ENCODE results near the gene VIPR2.
A peak's percentile ranks its signal among the peaks of the same experiment; 100 is the strongest.
"Not testable (repeated sequence)": the region's sequence is repeated elsewhere in the genome, so short reads cannot be mapped to it uniquely, and the experiment has no call there.

The VIPR2 gene

DNA sequence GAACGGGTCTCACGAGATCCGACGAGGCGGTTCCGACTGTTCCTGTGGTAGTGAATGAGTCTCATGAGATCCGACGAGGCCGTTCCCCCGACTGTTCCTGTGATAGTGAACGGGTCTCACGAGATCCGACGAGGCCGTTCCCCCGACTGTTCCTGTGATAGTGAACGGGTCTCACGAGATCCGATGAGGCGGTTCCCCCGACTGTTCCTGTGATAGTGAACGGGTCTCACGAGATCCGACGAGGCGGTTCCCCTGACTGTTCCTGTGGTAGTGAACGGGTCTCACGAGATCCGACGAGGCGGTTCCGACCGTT, 43.6 kb downstream of the VIPR2 start:
- H3K36me3 Mint-ChIP-seq (ENCODE audit: low read depth); H3K27ac Mint-ChIP-seq; DNase-seq; H3K4me1 Mint-ChIP-seq; H3K9me3 Mint-ChIP-seq; ATAC-seq; H3K27me3 Mint-ChIP-seq; H3K4me3 Mint-ChIP-seq: not testable (repeated sequence)

DNA sequence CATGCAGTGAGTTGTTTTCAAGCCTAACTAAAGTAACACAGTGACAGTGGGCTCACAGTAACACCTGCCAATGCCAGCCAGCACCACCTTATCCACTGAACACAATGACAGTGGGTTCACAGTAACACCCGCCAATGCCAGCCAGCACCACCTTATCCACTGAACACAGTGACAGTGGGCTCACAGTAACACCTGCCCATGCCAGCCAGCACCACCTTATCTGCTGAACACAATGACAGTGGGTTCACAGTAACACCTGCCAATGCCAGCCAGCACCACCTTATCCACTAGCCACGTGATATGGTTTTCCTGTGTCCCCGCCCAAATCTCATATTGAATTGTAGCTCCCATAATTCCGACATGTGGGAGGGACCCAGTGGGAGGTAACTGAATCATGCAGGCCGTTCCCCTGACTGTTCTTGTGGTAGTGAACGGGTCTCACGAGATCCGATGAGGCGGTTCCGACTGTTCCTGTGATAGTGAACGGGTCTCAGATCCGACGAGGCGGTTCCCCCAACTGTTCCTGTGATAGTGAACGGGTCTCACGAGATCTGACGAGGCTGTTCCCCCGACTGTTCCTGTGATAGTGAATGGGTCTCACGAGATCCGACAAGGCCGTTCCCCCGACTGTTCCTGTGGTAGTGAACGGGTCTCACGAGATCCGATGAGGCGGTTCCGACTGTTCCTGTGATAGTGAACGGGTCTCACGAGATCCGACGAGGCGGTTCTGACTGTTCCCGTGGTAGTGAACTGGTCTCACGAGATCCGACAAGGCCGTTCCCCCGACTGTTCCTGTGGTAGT, 44.2 kb downstream of the VIPR2 start:
- not testable (repeated sequence) for H3K27ac Mint-ChIP-seq, ATAC-seq, H3K4me1 Mint-ChIP-seq

DNA sequence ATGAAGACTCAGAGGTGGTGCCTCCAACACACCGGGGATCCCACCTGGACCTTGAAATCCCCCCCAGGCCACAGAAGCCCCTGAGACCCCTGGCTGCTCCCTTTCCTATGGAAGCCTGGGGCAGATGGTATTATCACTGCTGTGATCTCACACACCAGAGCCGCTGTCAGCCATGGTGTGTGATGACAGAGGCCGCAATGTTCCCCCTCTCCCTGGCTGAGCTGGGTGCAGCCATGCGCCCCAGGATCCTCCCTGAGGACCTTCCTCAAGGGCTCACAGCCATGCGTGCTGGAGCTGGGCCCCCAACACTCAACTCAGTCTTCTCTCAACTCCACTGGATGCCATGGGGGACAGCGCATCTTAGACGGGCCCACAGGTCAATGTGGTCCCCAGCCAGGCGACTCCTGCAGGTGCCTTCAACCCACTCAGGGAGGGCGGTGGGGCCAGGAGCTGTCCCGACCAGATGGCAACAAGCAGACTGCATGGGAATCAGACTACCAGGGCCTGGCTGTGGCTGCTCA, 44.9 kb downstream of the VIPR2 start:
- H3K4me3 Mint-ChIP-seq = no peak overlapping the region
- no peaks in the 10 kb centered on the region for H3K27me3 Mint-ChIP-seq
- DNase-seq = no peak
- no peaks in the 10 kb centered on the region for H3K9me3 Mint-ChIP-seq
- H3K36me3 Mint-ChIP-seq (ENCODE audit: low read depth) = no peaks in the 10 kb centered on the region
- no peak for ATAC-seq
- no peak overlapping the region for H3K27ac Mint-ChIP-seq
- no peaks in the 10 kb centered on the region for H3K4me1 Mint-ChIP-seq

More for the DNA sequence above, 44.2 kb downstream of the VIPR2 start:
- H3K27me3 Mint-ChIP-seq; H3K9me3 Mint-ChIP-seq; DNase-seq; H3K36me3 Mint-ChIP-seq (ENCODE audit: low read depth); H3K4me3 Mint-ChIP-seq: not testable (repeated sequence)

DNA sequence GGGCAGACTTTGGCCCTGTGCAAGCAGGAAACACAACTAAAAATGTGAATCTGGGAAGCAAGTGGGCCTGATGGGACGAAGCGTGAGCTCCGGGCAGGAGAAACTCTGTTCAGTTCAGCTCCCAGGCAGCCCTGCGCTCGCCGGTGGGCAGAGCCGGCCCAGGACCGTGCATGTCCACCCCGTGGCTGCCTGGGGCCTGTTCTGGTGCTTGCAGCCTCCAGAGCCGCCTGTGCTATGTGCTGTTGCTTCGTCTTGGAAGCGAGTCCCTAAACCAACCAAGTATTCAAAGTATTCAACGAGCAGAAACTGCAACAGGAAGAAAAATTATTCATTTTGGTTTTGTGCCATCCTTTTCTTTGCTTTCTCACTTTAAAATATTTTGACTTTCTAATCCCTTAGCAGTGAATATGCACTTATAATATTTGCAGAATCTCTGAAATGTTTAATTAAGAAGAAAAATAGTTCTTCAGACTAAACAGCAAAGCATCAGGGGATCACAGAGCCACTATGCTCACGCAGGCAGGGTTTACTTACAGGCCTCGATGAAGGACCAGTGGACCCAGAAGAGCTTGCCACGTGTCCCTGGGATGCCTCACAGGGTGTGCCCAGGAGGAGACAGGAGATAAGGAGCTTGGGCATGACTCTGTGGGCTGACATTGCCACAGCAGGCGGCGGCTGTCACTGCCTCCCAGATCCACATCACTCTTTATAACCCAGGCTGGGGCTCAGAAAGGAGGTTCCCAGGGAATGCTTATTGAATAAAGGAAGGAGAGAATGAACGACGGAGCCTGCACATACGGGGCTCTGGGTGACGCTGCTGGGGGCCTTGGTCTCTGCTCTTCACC, 45.6 kb downstream of the VIPR2 start:
- no peaks in the 10 kb centered on the region for H3K4me1 Mint-ChIP-seq
- no peaks in the 10 kb centered on the region for H3K36me3 Mint-ChIP-seq (ENCODE audit: low read depth)
- H3K9me3 Mint-ChIP-seq = no peaks in the 10 kb centered on the region
- H3K4me3 Mint-ChIP-seq = no peak overlapping the region
- no peak for ATAC-seq
- no peak overlapping the region for H3K27ac Mint-ChIP-seq
- H3K27me3 Mint-ChIP-seq = no peaks in the 10 kb centered on the region
- no peak for DNase-seq

- Mint-ChIP-seq H3K4me3 (no peak overlapping the region), H3K27me3 (no peaks in the 10 kb centered on the region), H3K27ac (no peak overlapping the region), H3K36me3 (ENCODE audit: low read depth) (no peaks in the 10 kb centered on the region), H3K4me1 (no peaks in the 10 kb centered on the region), H3K9me3 (no peaks in the 10 kb centered on the region)
- DNase-seq (no peak), ATAC-seq (no peak)
These were observed 46.3 kb downstream of the VIPR2 start for GRCh38 chr7:159098424-159098786.

DNA sequence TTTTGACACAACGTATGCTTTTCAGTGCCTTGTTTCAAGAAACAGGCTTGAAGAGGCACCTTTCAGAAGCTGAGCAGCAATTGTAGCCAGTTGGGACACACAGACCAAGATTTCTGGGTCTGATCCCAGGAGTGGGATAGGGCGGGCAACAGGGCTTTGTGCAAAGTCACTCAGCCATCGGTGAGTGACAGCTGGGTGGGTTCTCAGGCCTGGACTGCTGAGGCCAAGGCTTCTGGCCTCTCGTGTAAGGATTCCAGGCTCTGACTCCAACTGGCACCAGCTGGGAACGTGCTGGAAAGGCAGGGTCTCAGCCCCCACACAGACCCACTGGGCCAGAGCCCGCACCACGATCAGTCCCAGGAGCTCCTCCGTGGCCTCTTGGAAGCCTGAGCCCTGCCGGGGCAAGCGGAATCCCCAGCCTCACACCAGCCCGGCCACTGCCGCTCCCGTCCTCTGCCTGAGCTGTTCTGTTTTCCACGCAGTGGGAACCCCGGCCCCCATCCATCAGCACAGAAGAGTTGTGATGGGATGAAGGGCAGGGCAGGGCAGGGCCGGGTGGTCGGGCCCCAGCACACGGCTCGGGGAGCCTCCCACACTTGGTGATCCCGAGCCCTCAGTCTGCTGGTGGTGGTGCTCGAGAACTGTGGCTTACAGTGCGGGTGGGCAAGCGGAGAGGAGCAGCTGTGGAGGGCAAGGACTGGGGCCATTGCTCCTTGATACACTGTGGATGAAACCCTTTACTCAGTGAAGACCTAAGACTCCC, 46.8 kb downstream of the VIPR2 start:
- no peak for ATAC-seq
- Mint-ChIP-seq H3K4me1 (no peaks in the 10 kb centered on the region), H3K27me3 (no peaks in the 10 kb centered on the region), H3K4me3 (no peak overlapping the region), H3K9me3 (no peaks in the 10 kb centered on the region), H3K36me3 (ENCODE audit: low read depth) (no peaks in the 10 kb centered on the region), H3K27ac (no peak overlapping the region)
- DNase-seq = no peak

DNA sequence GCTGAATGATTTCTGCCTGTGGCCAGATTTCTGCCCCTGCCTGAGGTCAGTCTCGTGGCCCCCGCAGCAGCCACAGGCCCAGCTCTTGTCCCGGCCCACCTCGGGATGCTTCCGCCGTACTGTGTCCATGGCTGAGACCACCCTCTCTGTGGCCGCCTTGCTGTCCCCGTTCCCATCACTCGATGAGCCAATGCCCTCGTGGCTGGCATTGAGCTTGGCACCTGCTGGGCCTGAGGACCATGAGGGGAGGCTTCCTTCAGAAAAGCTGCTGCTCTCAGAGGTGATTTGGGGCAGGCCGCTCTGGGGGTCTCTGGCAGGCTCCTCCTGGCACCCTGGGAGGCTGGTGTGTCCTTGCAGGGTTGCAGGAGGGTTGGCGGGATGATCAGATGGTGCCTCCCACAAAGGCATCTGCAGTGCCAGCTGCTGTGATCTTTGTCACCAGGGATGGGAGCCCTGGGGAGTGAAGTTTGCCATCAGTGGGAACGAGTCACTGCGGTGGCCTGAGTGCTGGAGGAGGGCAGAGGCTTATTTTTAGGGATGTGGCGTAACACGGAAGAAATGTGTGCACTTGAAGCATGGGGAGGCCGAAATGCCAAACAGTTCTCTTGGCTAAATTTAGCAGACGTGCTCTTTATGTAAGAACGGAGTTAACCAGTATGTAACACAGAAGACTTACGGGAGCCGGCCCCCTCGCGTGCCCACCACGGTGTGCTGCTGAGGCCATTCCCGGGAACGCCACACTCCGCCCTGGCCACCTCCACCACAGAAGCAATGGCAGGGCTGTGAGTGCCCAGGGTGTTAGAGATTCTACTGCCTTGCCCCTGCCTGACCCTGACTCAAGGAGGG, 47.7 kb downstream of the VIPR2 start:
- H3K27me3 Mint-ChIP-seq = no peaks in the 10 kb centered on the region
- H3K36me3 Mint-ChIP-seq (ENCODE audit: low read depth) = no peaks in the 10 kb centered on the region
- DNase-seq (no peak), ATAC-seq (no peak)
- H3K27ac Mint-ChIP-seq = no peak overlapping the region
- H3K4me3 Mint-ChIP-seq = no peak overlapping the region
- H3K4me1 Mint-ChIP-seq = no peaks in the 10 kb centered on the region
- H3K9me3 Mint-ChIP-seq = no peaks in the 10 kb centered on the region

DNA sequence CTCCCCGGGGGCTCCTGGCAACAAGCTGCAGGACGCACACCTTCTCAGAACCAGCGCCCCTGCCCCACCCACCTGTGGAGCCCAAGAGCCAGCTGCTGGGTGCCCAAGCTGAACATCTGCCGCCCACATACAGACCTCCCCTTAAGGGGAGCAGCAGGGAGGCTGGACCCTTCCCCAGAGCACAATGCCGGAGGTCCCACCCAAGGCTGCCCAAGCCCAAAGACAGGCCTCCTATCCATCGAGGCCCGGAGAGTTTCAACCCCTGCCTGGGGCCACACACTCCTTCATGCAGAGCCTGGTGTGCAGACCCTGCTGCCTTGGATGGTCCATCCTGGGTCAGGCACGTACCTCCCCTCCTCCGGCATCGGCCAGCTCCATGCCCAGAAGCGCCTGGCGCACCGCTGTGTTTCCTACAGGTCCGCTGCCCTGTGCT, 48.7 kb downstream of the VIPR2 start:
- Mint-ChIP-seq H3K9me3 (no peaks in the 10 kb centered on the region), H3K27ac (no peak overlapping the region), H3K36me3 (ENCODE audit: low read depth) (no peaks in the 10 kb centered on the region), H3K4me1 (no peaks in the 10 kb centered on the region), H3K4me3 (no peak overlapping the region), H3K27me3 (no peaks in the 10 kb centered on the region)
- DNase-seq = no peak
- ATAC-seq = peak; percentile 16

DNA sequence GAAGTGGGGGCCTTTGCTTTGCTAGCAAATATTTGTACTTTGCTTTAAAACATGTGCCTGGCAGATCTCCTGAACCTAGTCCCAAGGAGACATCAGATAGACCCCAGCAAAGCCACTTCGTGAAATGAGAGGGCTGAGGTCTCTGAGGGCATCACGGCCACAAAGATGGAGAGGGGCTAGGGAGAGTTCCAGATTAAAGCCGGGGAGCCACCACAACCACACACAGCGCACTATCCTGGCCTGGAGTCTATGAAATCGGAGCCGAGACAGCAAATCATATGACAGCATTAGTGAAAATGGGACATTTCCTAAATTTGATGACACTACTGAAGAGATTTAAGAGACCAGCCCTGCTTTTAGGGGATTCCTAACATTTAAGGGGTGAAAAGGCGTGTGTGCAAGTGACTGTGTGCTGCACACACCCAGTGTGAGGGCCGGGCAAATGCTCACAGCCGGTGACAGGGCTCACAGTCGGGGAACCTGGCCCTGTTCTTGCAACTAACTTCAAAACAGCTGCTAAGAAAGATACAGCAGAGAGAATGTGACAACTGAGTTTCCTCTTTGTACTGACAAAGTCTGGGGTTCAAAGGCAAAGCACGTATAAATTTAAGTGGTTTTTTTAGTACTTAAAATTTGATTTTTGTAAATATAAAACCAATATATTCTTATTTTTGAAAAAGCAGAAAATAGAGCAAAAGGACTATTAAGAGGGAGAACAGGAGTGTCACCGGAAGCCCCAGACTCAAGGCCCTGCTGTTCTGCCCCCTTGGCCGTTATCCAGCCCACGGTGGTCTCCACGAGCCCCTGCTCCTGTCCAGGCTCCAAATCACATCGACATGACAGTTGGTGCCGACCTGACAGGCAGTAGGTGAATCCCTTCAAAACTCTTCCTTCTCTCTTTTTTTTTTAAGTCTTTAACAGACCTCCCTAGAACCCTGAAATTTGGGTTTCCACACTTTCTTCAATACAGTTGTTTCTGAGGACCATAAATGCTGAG, 49.5 kb downstream of the VIPR2 start:
- H3K36me3 Mint-ChIP-seq (ENCODE audit: low read depth) = no peaks in the 10 kb centered on the region
- ATAC-seq = no peak

DNA sequence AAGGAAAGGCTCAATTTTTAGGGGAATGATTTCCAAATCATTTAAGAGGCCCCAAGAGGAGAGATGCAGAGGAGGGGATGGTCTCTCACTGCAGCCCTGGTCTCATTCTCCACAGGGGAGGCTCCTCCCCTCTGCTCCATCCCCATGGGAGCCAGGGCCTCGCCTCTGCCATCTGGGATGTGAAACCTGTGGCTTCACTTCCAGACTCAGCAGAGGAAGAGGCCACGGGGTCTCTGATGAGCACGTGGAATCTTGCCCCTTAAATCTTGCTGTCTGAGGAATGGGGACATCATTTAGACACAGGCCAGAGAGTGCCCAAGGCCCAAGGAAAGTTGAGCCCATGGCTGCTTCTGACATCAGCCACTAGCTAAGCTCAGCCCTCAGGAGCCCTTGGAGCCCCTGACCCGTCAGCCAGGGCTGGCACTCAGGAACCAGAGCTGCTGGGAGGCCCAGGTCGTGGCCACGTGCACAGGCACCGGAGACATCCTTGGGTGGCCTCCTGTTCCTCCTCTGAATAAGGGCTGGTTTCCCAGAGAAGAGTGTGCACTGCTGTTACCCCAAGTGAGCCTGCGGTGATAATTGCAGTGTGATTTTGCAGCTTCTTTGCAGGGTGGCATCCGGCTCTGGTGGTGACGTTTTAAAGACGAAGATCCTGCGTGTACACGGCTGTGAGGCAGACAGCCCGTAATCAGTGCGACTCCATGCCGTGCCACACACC, 50.5 kb downstream of the VIPR2 start:
- no peaks in the 10 kb centered on the region for H3K9me3 Mint-ChIP-seq
- H3K4me3 Mint-ChIP-seq = no peak overlapping the region
- no peaks in the 10 kb centered on the region for H3K36me3 Mint-ChIP-seq (ENCODE audit: low read depth)
- DNase-seq (no peak), ATAC-seq (no peak)
- no peaks in the 10 kb centered on the region for H3K27me3 Mint-ChIP-seq
- no peaks in the 10 kb centered on the region for H3K4me1 Mint-ChIP-seq
- H3K27ac Mint-ChIP-seq = no peak overlapping the region

More for the DNA sequence above, 49.5 kb downstream of the VIPR2 start:
- no peaks in the 10 kb centered on the region for H3K4me1 Mint-ChIP-seq
- no peak overlapping the region for H3K27ac Mint-ChIP-seq
- DNase-seq = no peak
- H3K9me3 Mint-ChIP-seq = no peaks in the 10 kb centered on the region
- no peak overlapping the region for H3K4me3 Mint-ChIP-seq
- H3K27me3 Mint-ChIP-seq = no peaks in the 10 kb centered on the region

DNA sequence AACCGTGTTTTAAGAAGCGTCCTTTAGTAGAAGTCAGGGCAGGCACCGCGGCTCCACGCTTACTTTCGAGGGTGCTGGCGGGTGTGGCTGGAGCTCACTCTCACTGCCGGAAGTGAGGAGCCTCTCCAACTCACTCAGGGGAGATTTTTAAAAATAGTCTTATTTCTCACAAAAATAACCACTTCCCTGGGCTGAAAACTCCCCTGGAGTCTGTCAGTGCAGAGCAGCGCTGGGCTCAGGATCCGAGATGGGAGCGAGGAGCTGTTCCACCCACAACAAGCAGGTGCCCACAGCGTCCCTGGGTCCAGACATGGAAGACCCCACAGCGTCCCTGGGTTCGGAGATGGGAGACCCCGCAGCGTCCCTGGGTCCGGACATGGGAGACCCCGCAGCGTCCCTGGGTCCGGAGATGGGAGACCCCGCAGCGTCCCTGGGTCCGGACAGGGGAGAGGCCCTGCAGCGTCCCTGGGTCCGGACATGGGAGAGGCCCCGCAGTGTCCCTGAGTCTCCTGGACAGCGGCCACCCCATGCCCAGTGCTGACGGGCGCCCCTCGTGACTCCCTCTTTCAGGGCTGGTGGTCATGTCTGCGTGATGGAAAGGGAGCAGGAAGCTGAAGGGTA, 51.2 kb downstream of the VIPR2 start:
- ATAC-seq (no peak), DNase-seq (no peak)
- no peaks in the 10 kb centered on the region for H3K9me3 Mint-ChIP-seq
- H3K4me1 Mint-ChIP-seq = no peaks in the 10 kb centered on the region
- H3K36me3 Mint-ChIP-seq (ENCODE audit: low read depth) = no peaks in the 10 kb centered on the region
- no peaks in the 10 kb centered on the region for H3K27me3 Mint-ChIP-seq
- no peak overlapping the region for H3K4me3 Mint-ChIP-seq
- H3K27ac Mint-ChIP-seq = no peak overlapping the region

DNA sequence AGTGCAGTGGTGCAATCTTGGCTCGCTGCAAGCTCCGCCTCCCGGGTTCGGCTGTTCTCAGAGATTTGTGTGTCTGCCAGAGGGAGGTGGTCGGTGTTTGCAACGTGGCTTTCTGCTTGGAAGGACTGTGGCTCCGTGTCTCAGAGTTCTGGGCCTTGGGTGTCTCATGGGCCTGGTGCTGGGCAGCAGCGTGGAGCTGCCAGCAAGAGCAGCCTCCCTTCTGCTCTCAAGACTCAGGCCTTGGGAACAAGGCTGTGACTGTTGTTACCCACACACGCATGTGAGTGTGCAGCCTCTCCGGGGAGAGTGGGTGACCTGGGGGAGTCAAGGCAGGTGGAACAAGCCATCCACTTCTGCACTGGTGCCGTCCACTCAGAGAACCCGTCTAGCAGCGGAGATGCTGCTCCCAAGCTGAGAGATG, 52.0 kb downstream of the VIPR2 start:
- Mint-ChIP-seq H3K9me3 (no peaks in the 10 kb centered on the region), H3K36me3 (ENCODE audit: low read depth) (no peaks in the 10 kb centered on the region), H3K27ac (no peak overlapping the region), H3K4me3 (no peak overlapping the region), H3K27me3 (no peaks in the 10 kb centered on the region), H3K4me1 (no peaks in the 10 kb centered on the region)
- DNase-seq (no peak), ATAC-seq (no peak)
